Measurements from ENCODE around the gene PPM1M. TPM values are rescaled to one million over a fixed set of nuclear protein-coding genes. Genes with fewer than 3 reads are reported as not detected.

Gene PPM1M
- total and polyA plus RNA-seq, 10 of the 15 experiments (the other 5 are each of a cell fraction or from before 2014, with no cell fraction given), result 7.3 to 24.8 (median 15.8) TPM

DNA sequence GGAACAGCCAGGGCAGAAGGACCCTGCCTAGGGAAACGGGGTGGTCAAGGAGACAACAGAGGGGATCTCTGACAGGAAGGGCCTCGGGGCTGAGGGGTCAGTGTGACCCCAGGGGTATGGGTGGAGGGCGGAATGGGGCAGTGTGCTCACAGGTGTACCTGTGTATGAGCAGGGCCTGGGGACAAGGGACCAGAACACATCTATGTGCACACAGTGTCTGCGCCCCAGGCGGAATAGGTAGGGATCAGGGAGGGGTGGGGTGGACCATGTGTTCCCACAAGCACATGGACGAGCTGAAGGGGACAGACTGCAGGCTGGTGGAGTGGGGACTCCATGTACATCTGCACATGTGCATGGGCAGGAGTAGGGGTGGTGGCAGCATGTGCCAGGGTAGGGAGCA, 15.1 kb upstream of the PPM1M start:
- Histone ChIP-seq H3K4me3 (no peak overlapping the region), H3K4me2 (ENCODE audit: control insufficient read depth, insufficient read depth) (no peak overlapping the region), H3K27ac (ENCODE audit: control insufficient read depth, insufficient read depth) (no peak overlapping the region), H3K9ac (ENCODE audit: control insufficient read depth, insufficient read depth, low read length) (no peak overlapping the region), H3K36me3 (ENCODE audit: control insufficient read depth in 2 of 2, insufficient read depth in 2 of 2, low read length in 1 of 2) (peaks cover 14 to 27% of the 10 kb centered on the region in 2 experiments), H3K9me3 (replicated peaks; ENCODE audit: control insufficient read depth, insufficient read depth, low read length) (no peaks in the 10 kb centered on the region), H3K27me3 (replicated peaks in 1 of 2; ENCODE audit: control insufficient read depth in 2 of 2, insufficient read depth in 2 of 2, low read length in 1 of 2) (no peaks in the 10 kb centered on the region), H4K20me1 (ENCODE audit: control insufficient read depth, insufficient read depth) (no peaks in the 10 kb centered on the region), H3K79me2 (ENCODE audit: control insufficient read depth, insufficient read depth, low read length) (no peaks in the 10 kb centered on the region; the same call in 1 of the 2 replicates), H2AFZ (ENCODE audit: control insufficient read depth, low read depth, low read length) (no peak overlapping the region), H3K4me1 (ENCODE audit: control insufficient read depth, insufficient read depth, low read length) (peaks cover 15% of the 10 kb centered on the region)
- CTCF ChIA-PET, result interaction anchor here (0.8 to 5.7 kb wide), 15 partner anchors 10 to 476 kb away, joined by 3 to 91 read pairs (median 5); partner anchors contain the start of genes GLYCTK and WDR82
- DNase-seq (ENCODE audit: low read depth, low spot score) (no peak), FAIRE-seq (no peak), ATAC-seq (no peak)
- no TSS peak for BruUV-seq (replicated peaks)
- 69% methylated on average over 5 of the region's 6 CpGs for WGBS (ENCODE audit: insufficient coverage, insufficient replicate concordance, low lambda C conversion rate, missing lambda C conversion rate)
- in situ Hi-C loops (cut with MboI), result loop anchor here (5.0 kb wide), 1 partner anchor 112 kb away; no protein-coding TSS in a partner anchor
- POLR2A ChIA-PET, result interaction anchor here (1.3 to 1.4 kb wide), 2 partner anchors 18 to 48 kb away, joined by 3 to 5 read pairs; partner anchors contain the start of gene WDR82
- SMC1A ChIA-PET (ENCODE audit: uncharacterized antibody, unreplicated experiment), result interaction anchor here (0.9 to 2.9 kb wide), 6 partner anchors 10 to 107 kb away, joined by 4 to 36 read pairs (median 6); partner anchors contain the start of gene PPM1M
- TF ChIP-seq, protein P1, sequence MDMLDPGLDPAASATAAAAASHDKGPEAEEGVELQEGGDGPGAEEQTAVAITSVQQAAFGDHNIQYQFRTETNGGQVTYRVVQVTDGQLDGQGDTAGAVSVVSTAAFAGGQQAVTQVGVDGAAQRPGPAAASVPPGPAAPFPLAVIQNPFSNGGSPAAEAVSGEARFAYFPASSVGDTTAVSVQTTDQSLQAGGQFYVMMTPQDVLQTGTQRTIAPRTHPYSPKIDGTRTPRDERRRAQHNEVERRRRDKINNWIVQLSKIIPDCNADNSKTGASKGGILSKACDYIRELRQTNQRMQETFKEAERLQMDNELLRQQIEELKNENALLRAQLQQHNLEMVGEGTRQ (IDR thresholded peaks at IDR 0.05; ENCODE audit: borderline replicate concordance, low read depth, low read length), result no peak
- TF ChIP-seq, protein P2, sequence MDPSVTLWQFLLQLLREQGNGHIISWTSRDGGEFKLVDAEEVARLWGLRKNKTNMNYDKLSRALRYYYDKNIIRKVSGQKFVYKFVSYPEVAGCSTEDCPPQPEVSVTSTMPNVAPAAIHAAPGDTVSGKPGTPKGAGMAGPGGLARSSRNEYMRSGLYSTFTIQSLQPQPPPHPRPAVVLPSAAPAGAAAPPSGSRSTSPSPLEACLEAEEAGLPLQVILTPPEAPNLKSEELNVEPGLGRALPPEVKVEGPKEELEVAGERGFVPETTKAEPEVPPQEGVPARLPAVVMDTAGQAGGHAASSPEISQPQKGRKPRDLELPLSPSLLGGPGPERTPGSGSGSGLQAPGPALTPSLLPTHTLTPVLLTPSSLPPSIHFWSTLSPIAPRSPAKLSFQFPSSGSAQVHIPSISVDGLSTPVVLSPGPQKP (IDR thresholded peaks at IDR 0.05; ENCODE audit: low read depth, low read length), result no peak
- no peak for TF ChIP-seq HCFC1 (IDR thresholded peaks at IDR 0.05; ENCODE audit: low read length)
- TF ChIP-seq, protein P3, sequence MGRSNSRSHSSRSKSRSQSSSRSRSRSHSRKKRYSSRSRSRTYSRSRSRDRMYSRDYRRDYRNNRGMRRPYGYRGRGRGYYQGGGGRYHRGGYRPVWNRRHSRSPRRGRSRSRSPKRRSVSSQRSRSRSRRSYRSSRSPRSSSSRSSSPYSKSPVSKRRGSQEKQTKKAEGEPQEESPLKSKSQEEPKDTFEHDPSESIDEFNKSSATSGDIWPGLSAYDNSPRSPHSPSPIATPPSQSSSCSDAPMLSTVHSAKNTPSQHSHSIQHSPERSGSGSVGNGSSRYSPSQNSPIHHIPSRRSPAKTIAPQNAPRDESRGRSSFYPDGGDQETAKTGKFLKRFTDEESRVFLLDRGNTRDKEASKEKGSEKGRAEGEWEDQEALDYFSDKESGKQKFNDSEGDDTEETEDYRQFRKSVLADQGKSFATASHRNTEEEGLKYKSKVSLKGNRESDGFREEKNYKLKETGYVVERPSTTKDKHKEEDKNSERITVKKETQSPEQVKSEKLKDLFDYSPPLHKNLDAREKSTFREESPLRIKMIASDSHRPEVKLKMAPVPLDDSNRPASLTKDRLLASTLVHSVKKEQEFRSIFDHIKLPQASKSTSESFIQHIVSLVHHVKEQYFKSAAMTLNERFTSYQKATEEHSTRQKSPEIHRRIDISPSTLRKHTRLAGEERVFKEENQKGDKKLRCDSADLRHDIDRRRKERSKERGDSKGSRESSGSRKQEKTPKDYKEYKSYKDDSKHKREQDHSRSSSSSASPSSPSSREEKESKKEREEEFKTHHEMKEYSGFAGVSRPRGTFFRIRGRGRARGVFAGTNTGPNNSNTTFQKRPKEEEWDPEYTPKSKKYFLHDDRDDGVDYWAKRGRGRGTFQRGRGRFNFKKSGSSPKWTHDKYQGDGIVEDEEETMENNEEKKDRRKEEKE (IDR thresholded peaks at IDR 0.05), result no peak
- no peak for TF ChIP-seq ZSCAN29 (IDR thresholded peaks at IDR 0.05)
- no peak for TF ChIP-seq CEBPB (IDR thresholded peaks at IDR 0.05; ENCODE audit: borderline replicate concordance in 1 of 2, low read depth in 2 of 2, low read length in 2 of 2)
- TF ChIP-seq, protein P4, sequence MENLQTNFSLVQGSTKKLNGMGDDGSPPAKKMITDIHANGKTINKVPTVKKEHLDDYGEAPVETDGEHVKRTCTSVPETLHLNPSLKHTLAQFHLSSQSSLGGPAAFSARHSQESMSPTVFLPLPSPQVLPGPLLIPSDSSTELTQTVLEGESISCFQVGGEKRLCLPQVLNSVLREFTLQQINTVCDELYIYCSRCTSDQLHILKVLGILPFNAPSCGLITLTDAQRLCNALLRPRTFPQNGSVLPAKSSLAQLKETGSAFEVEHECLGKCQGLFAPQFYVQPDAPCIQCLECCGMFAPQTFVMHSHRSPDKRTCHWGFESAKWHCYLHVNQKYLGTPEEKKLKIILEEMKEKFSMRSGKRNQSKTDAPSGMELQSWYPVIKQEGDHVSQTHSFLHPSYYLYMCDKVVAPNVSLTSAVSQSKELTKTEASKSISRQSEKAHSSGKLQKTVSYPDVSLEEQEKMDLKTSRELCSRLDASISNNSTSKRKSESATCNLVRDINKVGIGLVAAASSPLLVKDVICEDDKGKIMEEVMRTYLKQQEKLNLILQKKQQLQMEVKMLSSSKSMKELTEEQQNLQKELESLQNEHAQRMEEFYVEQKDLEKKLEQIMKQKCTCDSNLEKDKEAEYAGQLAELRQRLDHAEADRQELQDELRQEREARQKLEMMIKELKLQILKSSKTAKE (IDR thresholded peaks at IDR 0.05; ENCODE audit: low read depth, poor library complexity, severe bottlenecking), result no peak
- TF ChIP-seq FOS (IDR thresholded peaks at IDR 0.05; ENCODE audit: borderline replicate concordance, extremely low read depth, insufficient read length), result no peak
- no peak for TF ChIP-seq CHD1 (IDR thresholded peaks at IDR 0.05; ENCODE audit: low read depth, low read length)
- no peak for TF ChIP-seq JUNB (IDR thresholded peaks at IDR 0.05)
- TF ChIP-seq, protein P5, sequence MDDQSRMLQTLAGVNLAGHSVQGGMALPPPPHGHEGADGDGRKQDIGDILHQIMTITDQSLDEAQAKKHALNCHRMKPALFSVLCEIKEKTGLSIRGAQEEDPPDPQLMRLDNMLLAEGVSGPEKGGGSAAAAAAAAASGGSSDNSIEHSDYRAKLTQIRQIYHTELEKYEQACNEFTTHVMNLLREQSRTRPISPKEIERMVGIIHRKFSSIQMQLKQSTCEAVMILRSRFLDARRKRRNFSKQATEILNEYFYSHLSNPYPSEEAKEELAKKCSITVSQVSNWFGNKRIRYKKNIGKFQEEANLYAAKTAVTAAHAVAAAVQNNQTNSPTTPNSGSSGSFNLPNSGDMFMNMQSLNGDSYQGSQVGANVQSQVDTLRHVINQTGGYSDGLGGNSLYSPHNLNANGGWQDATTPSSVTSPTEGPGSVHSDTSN (IDR thresholded peaks at IDR 0.05; ENCODE audit: insufficient replicate concordance, low read depth, low read length), result no peak
- TF ChIP-seq EGR1 (IDR thresholded peaks at IDR 0.05; ENCODE audit: borderline replicate concordance in 1 of 2, low read depth in 2 of 2, low read length in 2 of 2), result no peak
- no peak for TF ChIP-seq TARDBP (IDR thresholded peaks at IDR 0.05; ENCODE audit: borderline replicate concordance)
- RAD21 ChIA-PET (ENCODE audit: unreplicated experiment), result interaction anchor here (1.0 to 3.1 kb wide), 7 partner anchors 7 to 150 kb away, joined by 3 to 30 read pairs (median 6); no protein-coding TSS in a partner anchor
- intact Hi-C loops (cut with micrococcal nuclease; ENCODE audit: unreplicated experiment), result no loop called here
